Ovary (tissue), 3 donors: ENCODE data around the gene MGME1.

Source experiments
- EP300 ChIP-seq: sonication (generic); formaldehyde crosslinking; IDR thresholded peaks from one replicate; pipeline ENCODE4 v1.6.1; 2017; ENCODE audit warnings: antibody characterized with exemption
- POLR2A ChIP-seq: fragments of 450-650 bp; IDR thresholded peaks from one replicate; pipeline ENCODE4 v1.6.1; 2017; ENCODE audit warnings: antibody characterized with exemption, mild to moderate bottlenecking, moderate library complexity
- TF ChIP-seq, protein P1 (sequence below), 3 donors: fragments of 450-650 bp in 2 of 3; fragments of 200-600 bp in 1 of 3; IDR thresholded peaks; one replicate each; pipeline versions ENCODE4 v1.5.1 to v1.8.0; 2016 to 2022; ENCODE audit warnings: antibody characterized with exemption in 3 of 3, mild to moderate bottlenecking in 1 of 3
- donor health status: DM: no; HTN: no; CAD: no.

DNA sequence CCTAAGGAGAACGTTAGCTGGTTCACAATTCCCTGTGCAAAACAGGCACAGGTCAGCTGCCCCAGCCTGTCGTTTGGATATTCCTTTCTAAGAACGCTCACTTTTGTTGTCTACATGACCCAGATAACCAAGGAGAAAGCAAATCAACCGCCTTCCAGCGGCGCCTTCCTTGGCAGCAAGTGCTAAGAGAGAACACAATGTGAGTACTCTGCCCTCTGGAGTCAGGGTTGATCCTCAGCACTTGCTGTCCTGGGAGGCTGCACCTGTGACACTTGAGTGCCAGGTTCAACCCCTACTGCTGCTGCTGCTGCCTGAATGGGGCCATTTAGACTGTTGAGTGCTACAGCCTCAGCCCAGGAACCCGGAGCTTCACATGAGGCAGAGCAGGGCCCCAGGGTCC is 52.1 kb downstream of the MGME1 start:
- TF ChIP-seq, protein P1, sequence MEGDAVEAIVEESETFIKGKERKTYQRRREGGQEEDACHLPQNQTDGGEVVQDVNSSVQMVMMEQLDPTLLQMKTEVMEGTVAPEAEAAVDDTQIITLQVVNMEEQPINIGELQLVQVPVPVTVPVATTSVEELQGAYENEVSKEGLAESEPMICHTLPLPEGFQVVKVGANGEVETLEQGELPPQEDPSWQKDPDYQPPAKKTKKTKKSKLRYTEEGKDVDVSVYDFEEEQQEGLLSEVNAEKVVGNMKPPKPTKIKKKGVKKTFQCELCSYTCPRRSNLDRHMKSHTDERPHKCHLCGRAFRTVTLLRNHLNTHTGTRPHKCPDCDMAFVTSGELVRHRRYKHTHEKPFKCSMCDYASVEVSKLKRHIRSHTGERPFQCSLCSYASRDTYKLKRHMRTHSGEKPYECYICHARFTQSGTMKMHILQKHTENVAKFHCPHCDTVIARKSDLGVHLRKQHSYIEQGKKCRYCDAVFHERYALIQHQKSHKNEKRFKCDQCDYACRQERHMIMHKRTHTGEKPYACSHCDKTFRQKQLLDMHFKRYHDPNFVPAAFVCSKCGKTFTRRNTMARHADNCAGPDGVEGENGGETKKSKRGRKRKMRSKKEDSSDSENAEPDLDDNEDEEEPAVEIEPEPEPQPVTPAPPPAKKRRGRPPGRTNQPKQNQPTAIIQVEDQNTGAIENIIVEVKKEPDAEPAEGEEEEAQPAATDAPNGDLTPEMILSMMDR (IDR thresholded peaks at IDR 0.05) = no peak
- TF ChIP-seq POLR2A (no peak), EP300 (no peak)
